ENCODE results near the gene ALAD.
"Not testable (repeated sequence)": the region's sequence is repeated elsewhere in the genome, so short reads cannot be mapped to it uniquely, and the experiment has no call there.

The ALAD gene

DNA sequence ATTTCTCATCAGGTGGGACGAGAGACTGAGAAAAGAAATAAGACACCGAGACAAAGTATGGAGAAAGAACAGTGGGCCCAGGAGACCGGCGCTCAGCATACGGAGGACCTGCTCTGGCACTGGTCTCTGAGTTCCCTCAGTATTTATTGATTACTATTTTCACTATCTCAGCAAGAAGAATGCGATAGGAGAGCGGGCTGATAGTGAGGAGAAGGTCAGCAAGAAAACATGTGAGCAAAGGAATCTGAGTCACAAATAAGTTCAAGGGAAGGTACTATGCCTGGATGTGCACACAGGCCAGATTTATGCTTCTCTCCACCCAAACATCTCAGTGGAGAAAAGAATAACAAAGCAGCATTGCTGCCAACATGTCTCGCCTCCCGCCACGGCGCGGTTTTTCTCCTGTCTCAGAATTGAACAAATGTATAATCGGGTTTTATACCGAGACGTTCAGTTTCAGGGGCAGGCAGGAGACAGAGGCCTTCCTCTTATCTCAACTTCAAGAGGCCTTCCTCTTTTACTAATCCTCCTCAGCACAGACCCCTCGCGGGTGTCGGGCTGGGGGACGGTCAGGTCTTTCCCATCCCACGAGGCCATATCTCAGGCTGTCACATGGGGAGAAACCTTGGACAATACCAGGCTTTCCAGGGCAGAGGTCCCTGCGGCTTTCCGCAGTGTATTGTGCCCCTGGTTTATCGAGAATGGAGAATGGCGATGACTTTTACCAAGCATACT lies 21.8 kb downstream of the ALAD start:
- not testable (repeated sequence) for H3K79me2 ChIP-seq (ENCODE audit: insufficient read depth, low read length); H3K9me3 ChIP-seq (ENCODE audit: insufficient read depth, low read length, severe bottlenecking); DNase-seq; H4K20me1 ChIP-seq (ENCODE audit: insufficient read depth, low read length); H3K4me3 ChIP-seq (ENCODE audit: low read depth in 1 of 2, low read length in 2 of 2); ATAC-seq (ENCODE audit: insufficient read depth, low read depth); H2AFZ ChIP-seq (ENCODE audit: low read depth, low read length); H3K27me3 ChIP-seq (ENCODE audit: insufficient read depth, low read length, poor library complexity); H3K4me2 ChIP-seq (ENCODE audit: insufficient read depth, low read length); H3K36me3 ChIP-seq (ENCODE audit: insufficient read depth, low read length); H3K27ac ChIP-seq (ENCODE audit: low read length); H3K9ac ChIP-seq (ENCODE audit: low read depth, low read length)
- peaks cover 19% of the 10 kb centered on the region for H3K4me1 ChIP-seq (ENCODE audit: insufficient read depth, low read length)

DNA sequence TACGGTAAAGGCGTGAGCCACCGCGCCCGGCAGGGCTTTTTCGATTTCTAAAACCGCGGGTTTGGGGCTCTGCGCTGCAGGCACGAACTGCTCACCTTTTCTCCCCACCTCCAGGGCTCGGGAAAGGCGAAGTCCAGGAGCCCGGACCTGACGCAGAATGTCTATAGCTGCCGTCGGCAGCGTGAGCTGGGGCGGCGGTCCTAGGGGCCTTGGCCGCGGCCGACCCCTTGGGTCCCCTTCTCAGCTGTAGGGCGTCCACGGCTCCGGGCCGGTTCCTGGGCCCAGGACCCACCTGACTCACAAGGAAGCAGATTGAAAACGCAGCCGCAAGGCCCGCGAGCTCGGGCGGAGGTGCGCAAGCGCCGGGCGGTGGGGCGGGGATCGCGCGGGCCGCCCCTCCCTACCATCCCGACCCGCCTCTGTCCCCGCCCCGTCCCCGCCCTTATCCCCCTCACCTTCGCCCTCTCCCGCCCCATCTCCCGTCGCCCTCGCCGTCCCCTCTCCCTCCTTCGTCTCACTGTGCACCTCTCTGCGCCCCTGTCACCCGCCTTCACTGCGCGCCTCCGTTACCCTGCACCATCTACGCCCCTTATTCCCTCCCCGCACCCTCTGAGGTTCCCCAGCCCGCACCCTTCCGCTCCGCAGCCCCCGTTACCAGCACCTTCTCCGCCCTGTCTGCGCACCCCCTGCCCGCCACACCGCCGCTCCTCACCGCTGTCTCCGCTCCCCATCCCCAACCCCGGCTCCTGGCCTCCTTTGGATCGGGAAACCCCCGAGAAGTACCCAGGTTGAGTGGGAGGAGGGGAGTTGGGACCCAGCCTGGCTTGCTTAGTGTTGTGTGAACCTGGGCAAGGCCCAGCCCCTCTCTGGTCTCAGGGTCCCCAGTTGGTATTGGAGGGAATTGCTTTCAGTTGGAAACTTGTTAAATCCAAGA lies 24.2 kb downstream of the ALAD start, which contains the start of gene HDHD3:
Gene HDHD3, minus strand, starts transcription at position 353 of the 934 bp plus-strand sequence. CDS start 2,632 bp downstream, outside the sequence.
- H3K27me3 ChIP-seq (ENCODE audit: insufficient read depth, low read length, poor library complexity), result no peaks in the 10 kb centered on the region
- DNase-seq (peak; percentile 76), ATAC-seq (ENCODE audit: insufficient read depth, low read depth) (peak; percentile 91)
- H3K27ac ChIP-seq (ENCODE audit: low read length), result peak within 1 kb of the TSS; percentile 66
- peak within 1 kb of the TSS; percentile 93 for H2AFZ ChIP-seq (ENCODE audit: low read depth, low read length)
- peaks cover 19% of the 10 kb centered on the region for H3K4me1 ChIP-seq (ENCODE audit: insufficient read depth, low read length)
- peak within 1 kb of the TSS; percentile 67 for H3K9ac ChIP-seq (ENCODE audit: low read depth, low read length)
- no peaks in the 10 kb centered on the region for H4K20me1 ChIP-seq (ENCODE audit: insufficient read depth, low read length)
- no peaks in the 10 kb centered on the region for H3K9me3 ChIP-seq (ENCODE audit: insufficient read depth, low read length, severe bottlenecking)
- peaks cover 4% of the 10 kb centered on the region; the same call in 1 of the 2 replicates for H3K79me2 ChIP-seq (ENCODE audit: insufficient read depth, low read length)
- H3K4me3 ChIP-seq (ENCODE audit: low read depth in 1 of 2, low read length in 2 of 2), result peak within 1 kb of the TSS; percentile 81 to 91; a peak in 3 of 4 replicates
- peaks cover 18% of the 10 kb centered on the region for H3K36me3 ChIP-seq (ENCODE audit: insufficient read depth, low read length)
- TF ChIP-seq EZH2 (IDR thresholded peaks at IDR 0.05; ENCODE audit: borderline replicate concordance, low read depth, low read length, severe bottlenecking), result no peak
- TF ChIP-seq, protein P1, sequence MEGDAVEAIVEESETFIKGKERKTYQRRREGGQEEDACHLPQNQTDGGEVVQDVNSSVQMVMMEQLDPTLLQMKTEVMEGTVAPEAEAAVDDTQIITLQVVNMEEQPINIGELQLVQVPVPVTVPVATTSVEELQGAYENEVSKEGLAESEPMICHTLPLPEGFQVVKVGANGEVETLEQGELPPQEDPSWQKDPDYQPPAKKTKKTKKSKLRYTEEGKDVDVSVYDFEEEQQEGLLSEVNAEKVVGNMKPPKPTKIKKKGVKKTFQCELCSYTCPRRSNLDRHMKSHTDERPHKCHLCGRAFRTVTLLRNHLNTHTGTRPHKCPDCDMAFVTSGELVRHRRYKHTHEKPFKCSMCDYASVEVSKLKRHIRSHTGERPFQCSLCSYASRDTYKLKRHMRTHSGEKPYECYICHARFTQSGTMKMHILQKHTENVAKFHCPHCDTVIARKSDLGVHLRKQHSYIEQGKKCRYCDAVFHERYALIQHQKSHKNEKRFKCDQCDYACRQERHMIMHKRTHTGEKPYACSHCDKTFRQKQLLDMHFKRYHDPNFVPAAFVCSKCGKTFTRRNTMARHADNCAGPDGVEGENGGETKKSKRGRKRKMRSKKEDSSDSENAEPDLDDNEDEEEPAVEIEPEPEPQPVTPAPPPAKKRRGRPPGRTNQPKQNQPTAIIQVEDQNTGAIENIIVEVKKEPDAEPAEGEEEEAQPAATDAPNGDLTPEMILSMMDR (IDR thresholded peaks at IDR 0.05; ENCODE audit: borderline replicate concordance, extremely low read depth, low read length, poor library complexity, severe bottlenecking), result no peak
- H3K4me2 ChIP-seq (ENCODE audit: insufficient read depth, low read length), result peak within 1 kb of the TSS; percentile 90

DNA sequence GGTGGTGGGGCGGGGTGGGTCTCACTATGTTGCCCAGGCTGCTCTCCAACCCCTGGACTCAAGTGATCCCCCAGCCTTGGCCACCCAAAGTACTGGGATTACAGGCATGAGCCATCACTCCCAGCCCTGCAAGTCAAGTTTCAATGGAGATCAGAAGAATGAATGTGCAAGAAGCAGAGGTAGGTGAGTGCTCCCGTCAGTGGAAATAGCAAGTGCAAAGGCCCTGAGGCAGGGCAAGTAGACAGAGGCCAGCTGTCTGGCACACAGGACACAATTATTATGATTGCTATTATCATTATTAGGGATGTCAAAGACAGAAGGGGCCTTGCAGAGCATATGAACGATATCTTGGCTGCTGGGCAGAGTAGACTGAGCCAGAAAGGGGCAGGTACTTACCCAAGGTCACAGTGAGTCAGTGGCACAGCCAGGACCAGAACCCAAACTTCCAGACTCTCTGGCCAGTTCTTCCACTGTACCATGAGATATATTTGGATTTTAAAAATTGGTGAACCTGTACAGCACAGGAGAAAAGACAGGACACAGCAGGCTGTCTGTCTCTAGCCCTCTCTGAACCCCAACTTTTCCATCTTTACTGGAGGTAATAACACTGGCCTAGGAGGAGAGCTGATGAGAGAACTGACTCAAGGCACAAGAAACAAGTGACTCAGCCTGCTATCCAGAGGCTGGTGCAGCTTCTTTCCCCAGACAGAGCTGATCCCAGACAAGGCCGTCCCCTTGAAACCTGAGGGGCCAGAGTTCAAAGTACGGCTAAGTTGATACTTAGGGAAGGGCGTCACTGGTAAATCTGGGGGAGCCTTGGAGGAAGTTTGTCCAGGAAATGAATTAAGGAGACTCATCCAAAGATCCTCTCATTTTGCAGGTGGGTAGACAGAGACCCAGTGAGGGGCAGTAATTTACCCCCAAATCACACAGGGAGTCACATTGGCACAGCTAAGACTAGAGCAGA lies 25.7 kb downstream of the ALAD start:
- Histone ChIP-seq H3K9me3 (ENCODE audit: insufficient read depth, low read length, severe bottlenecking) (no peaks in the 10 kb centered on the region), H3K36me3 (ENCODE audit: insufficient read depth, low read length) (peaks cover 18% of the 10 kb centered on the region), H3K9ac (ENCODE audit: low read depth, low read length) (0 out of 2 replicates have a peak overlapping the region, but pooled peaks have one; percentile 0), H3K4me1 (ENCODE audit: insufficient read depth, low read length) (peaks cover 19% of the 10 kb centered on the region), H2AFZ (ENCODE audit: low read depth, low read length) (no peak overlapping the region), H3K79me2 (ENCODE audit: insufficient read depth, low read length) (peaks cover 4% of the 10 kb centered on the region; the same call in 1 of the 2 replicates), H3K4me2 (ENCODE audit: insufficient read depth, low read length) (peak overlapping the region; percentile 90; the same call in 1 of the 2 replicates), H3K27me3 (ENCODE audit: insufficient read depth, low read length, poor library complexity) (no peaks in the 10 kb centered on the region), H3K27ac (ENCODE audit: low read length) (no peak overlapping the region), H3K4me3 (ENCODE audit: low read depth in 1 of 2, low read length in 2 of 2) (peak overlapping the region in 1 of 2 experiments; percentile 39; a peak in 2 of 4 replicates), H4K20me1 (ENCODE audit: insufficient read depth, low read length) (no peaks in the 10 kb centered on the region)
- no peak for ATAC-seq (ENCODE audit: insufficient read depth, low read depth)
- no peak for DNase-seq
- TF ChIP-seq EZH2 (IDR thresholded peaks at IDR 0.05; ENCODE audit: borderline replicate concordance, low read depth, low read length, severe bottlenecking), result no peak
- TF ChIP-seq, protein P1 (IDR thresholded peaks at IDR 0.05; ENCODE audit: borderline replicate concordance, extremely low read depth, low read length, poor library complexity, severe bottlenecking), result no peak

Data from DND-41 (cell line).